ENCODE results near the gene MAML2.

Gene MAML2

GRCh38 chr11:96123301-96123700 is 219.7 kb downstream of the MAML2 start:
- no peak for DNase-seq

GRCh38 chr11:96122601-96123074 is 220.4 kb downstream of the MAML2 start:
- DNase-seq = no peak

- DNase-seq = no peak
Measured at GRCh38 chr11:96119211-96119610, 223.8 kb downstream of the MAML2 start.

GRCh38 chr11:96116376-96116775 is 226.6 kb downstream of the MAML2 start:
- no peak for DNase-seq

- no peak for DNase-seq
Measured at GRCh38 chr11:96114178-96115064, 228.6 kb downstream of the MAML2 start.

- DNase-seq = no peak
Measured at GRCh38 chr11:96113193-96113681, 229.8 kb downstream of the MAML2 start.

GRCh38 chr11:96112192-96113128 is 230.5 kb downstream of the MAML2 start:
- no peak for DNase-seq

GRCh38 chr11:96111308-96111707 is 231.7 kb downstream of the MAML2 start:
- no peak for DNase-seq

GRCh38 chr11:96110302-96110701 is 232.7 kb downstream of the MAML2 start:
- DNase-seq = no peak

GRCh38 chr11:96109331-96110030 is 233.5 kb downstream of the MAML2 start:
- DNase-seq = no peak

- no peak for DNase-seq
Measured at GRCh38 chr11:96107143-96107824, 235.7 kb downstream of the MAML2 start.

- DNase-seq = no peak
Measured at GRCh38 chr11:96106645-96107044, 236.3 kb downstream of the MAML2 start.

GRCh38 chr11:96105944-96106343 is 237.1 kb downstream of the MAML2 start:
- DNase-seq = no peak

GRCh38 chr11:96105197-96105895 is 237.6 kb downstream of the MAML2 start:
- no peak for DNase-seq

GRCh38 chr11:96104496-96104895 is 238.5 kb downstream of the MAML2 start:
- DNase-seq = no peak

- no peak for DNase-seq
Measured at GRCh38 chr11:96103721-96104120, 239.3 kb downstream of the MAML2 start.

- no peak for DNase-seq
Measured at GRCh38 chr11:96103102-96103501, 239.9 kb downstream of the MAML2 start.

- no peak for DNase-seq
Measured at GRCh38 chr11:96102664-96103078, 240.3 kb downstream of the MAML2 start.

- DNase-seq = no peak
Measured at GRCh38 chr11:96101146-96101545, 241.8 kb downstream of the MAML2 start.

- DNase-seq = no peak
Measured at GRCh38 chr11:96098511-96099241, 244.3 kb downstream of the MAML2 start.
